ENCODE measurements around the gene KCNJ4.

The KCNJ4 gene

DNA sequence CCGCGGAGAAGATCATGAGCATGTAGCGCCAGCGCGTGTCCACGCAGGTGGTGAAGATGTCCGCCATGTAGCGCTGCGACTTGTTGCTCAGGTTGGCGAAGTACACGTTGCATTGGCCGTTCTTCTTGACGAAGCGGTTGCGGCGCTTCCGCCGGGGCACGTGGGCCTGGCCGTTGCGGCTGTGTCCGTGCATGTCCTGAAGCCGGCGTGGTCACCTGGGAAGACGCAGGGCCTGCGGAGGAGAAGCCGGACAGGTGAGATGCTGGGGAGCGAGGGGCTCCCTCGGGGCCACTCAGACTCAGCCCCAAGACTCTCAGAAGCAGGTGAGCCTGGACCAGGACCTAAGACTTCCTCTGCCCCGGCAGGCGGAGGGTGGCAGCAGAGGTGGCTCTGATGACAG lies 27.1 kb downstream of the KCNJ4 start:
- H3K4me1 ChIP-seq (ENCODE audit: control insufficient read depth, insufficient read depth, low read depth, low read length) = peaks cover 18% of the 10 kb centered on the region
- no peak overlapping the region for H2BK15ac ChIP-seq (ENCODE audit: low read depth, poor library complexity, severe bottlenecking)

DNA sequence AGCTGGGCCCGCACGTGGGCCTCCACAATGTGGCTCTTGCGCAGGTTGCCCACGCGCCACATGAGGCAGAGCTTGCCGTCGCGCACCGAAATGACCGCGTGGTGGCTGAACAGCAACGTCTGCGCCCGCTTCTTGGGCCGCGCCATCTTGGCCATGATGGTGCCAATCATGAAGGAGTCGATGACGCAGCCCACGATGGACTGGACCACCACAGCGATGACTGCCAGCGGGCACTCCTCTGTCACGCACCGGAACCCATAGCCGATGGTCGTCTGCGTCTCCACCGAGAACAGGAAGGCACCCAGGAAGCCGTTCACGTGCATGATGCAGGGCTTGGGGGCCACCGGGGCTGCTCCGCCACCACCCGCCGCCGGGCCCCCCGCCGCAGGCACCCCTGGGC lies 27.5 kb downstream of the KCNJ4 start:
- no peak overlapping the region for H2AK5ac ChIP-seq (ENCODE audit: low read length, severe bottlenecking)
- no peak overlapping the region for H3K23ac ChIP-seq (ENCODE audit: low read length in 2 of 2)
- no peak overlapping the region for H2BK5ac ChIP-seq (ENCODE audit: low read depth, low read length, poor library complexity, severe bottlenecking)
- H2BK120ac ChIP-seq (ENCODE audit: low read depth, low read length) = no peak overlapping the region
- no peak overlapping the region for H4K8ac ChIP-seq (ENCODE audit: low read length)
- WGBS = 96% methylated on average over 36 of the region's 36 CpGs
- no peak overlapping the region for H3K4ac ChIP-seq (ENCODE audit: low read depth in 1 of 2, low read length in 2 of 2)
- H3K27ac ChIP-seq (ENCODE audit: low read length, poor library complexity, severe bottlenecking) = no peak overlapping the region
- no peak overlapping the region for H2BK15ac ChIP-seq (ENCODE audit: low read depth, poor library complexity, severe bottlenecking)
- peaks cover 21% of the 10 kb centered on the region for H3K4me1 ChIP-seq (ENCODE audit: control insufficient read depth, insufficient read depth, low read depth, low read length)
- no peak overlapping the region for H3K14ac ChIP-seq (ENCODE audit: low read length in 2 of 2)
- no peaks in the 10 kb centered on the region for H3K79me1 ChIP-seq (replicated peaks; ENCODE audit: low read length, poor library complexity, severe bottlenecking)
- no peak overlapping the region for H4K91ac ChIP-seq (ENCODE audit: low read length)
- no peak overlapping the region for H3K9ac ChIP-seq (ENCODE audit: low read length)
- H3K36me3 ChIP-seq (ENCODE audit: control insufficient read depth in 1 of 2, insufficient read depth in 2 of 2, low read depth in 1 of 2, low read length in 2 of 2) = no peaks in the 10 kb centered on the region
- H3K4me3 ChIP-seq (ENCODE audit: insufficient read depth in 1 of 2, low read depth in 1 of 2, low read length in 2 of 2) = no peak overlapping the region
- no peaks in the 10 kb centered on the region for H3K9me3 ChIP-seq (ENCODE audit: control insufficient read depth, low read length)
- H3K4me2 ChIP-seq (ENCODE audit: low read length, poor library complexity, severe bottlenecking) = no peak overlapping the region
- no peak overlapping the region for H3K18ac ChIP-seq (ENCODE audit: low read depth in 1 of 2, low read length in 2 of 2)
- H2AFZ ChIP-seq (ENCODE audit: low read depth, low read length) = no peak overlapping the region
- H3K27me3 ChIP-seq (ENCODE audit: control insufficient read depth in 1 of 2, insufficient read depth in 1 of 2, low read length in 2 of 2) = peaks cover 0 to 21% of the 10 kb centered on the region in 2 experiments
- DNase-seq = no peak
- H2BK12ac ChIP-seq (ENCODE audit: low read length in 2 of 2) = no peak overlapping the region

More for the DNA sequence above, 27.1 kb downstream of the KCNJ4 start:
- Histone ChIP-seq H2BK5ac (ENCODE audit: low read depth, low read length, poor library complexity, severe bottlenecking) (no peak overlapping the region), H3K4ac (ENCODE audit: low read depth in 1 of 2, low read length in 2 of 2) (no peak overlapping the region), H4K91ac (ENCODE audit: low read length) (no peak overlapping the region), H2BK12ac (ENCODE audit: low read length in 2 of 2) (no peak overlapping the region), H3K18ac (ENCODE audit: low read depth in 1 of 2, low read length in 2 of 2) (no peak overlapping the region), H3K9me3 (ENCODE audit: control insufficient read depth, low read length) (no peaks in the 10 kb centered on the region), H2AK5ac (ENCODE audit: low read length, severe bottlenecking) (no peak overlapping the region), H3K4me3 (ENCODE audit: insufficient read depth in 1 of 2, low read depth in 1 of 2, low read length in 2 of 2) (no peak overlapping the region), H3K14ac (ENCODE audit: low read length in 2 of 2) (no peak overlapping the region), H3K27ac (ENCODE audit: low read length, poor library complexity, severe bottlenecking) (no peak overlapping the region), H3K27me3 (ENCODE audit: control insufficient read depth in 1 of 2, insufficient read depth in 1 of 2, low read length in 2 of 2) (peaks cover 0 to 21% of the 10 kb centered on the region in 2 experiments), H2BK120ac (ENCODE audit: low read depth, low read length) (no peak overlapping the region), H3K4me2 (ENCODE audit: low read length, poor library complexity, severe bottlenecking) (no peak overlapping the region), H2AFZ (ENCODE audit: low read depth, low read length) (no peak overlapping the region), H3K23ac (ENCODE audit: low read length in 2 of 2) (no peak overlapping the region), H3K79me1 (replicated peaks; ENCODE audit: low read length, poor library complexity, severe bottlenecking) (no peaks in the 10 kb centered on the region), H4K8ac (ENCODE audit: low read length) (no peak overlapping the region), H3K36me3 (ENCODE audit: control insufficient read depth in 1 of 2, insufficient read depth in 2 of 2, low read depth in 1 of 2, low read length in 2 of 2) (no peaks in the 10 kb centered on the region), H3K9ac (ENCODE audit: low read length) (no peak overlapping the region)
- WGBS = 97% methylated on average over 31 of the region's 31 CpGs
- no peak for DNase-seq

DNA sequence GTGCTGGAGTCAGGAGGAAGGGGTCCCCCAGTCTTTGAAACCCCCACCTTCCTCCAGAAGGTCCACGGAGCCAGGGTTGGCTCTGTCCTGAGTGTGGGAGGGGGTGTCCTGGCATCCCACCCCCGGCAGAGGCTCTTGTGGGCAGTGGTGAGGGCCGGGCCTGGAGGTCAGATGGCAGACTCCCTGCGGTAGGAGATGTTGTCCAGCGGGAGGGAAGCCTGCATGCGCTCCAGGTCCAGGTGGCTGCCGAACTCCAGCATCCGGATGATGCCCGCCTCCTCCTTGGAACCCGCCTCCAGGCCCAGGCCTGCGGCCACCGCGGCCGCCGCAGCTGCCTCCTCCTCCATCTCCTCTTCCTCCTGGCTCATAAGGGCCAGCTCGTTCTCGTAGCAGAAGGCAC lies 28.4 kb downstream of the KCNJ4 start:
- Histone ChIP-seq H2AFZ (ENCODE audit: low read depth, low read length) (no peak overlapping the region), H3K14ac (ENCODE audit: low read length in 2 of 2) (no peak overlapping the region), H2BK12ac (ENCODE audit: low read length in 2 of 2) (no peak overlapping the region), H2AK5ac (ENCODE audit: low read length, severe bottlenecking) (no peak overlapping the region), H3K4me1 (ENCODE audit: control insufficient read depth, insufficient read depth, low read depth, low read length) (peaks cover 18% of the 10 kb centered on the region), H3K4me2 (ENCODE audit: low read length, poor library complexity, severe bottlenecking) (no peak overlapping the region), H3K9ac (ENCODE audit: low read length) (no peak overlapping the region), H3K4me3 (ENCODE audit: insufficient read depth in 1 of 2, low read depth in 1 of 2, low read length in 2 of 2) (no peak overlapping the region), H2BK120ac (ENCODE audit: low read depth, low read length) (no peak overlapping the region), H2BK5ac (ENCODE audit: low read depth, low read length, poor library complexity, severe bottlenecking) (no peak overlapping the region), H3K4ac (ENCODE audit: low read depth in 1 of 2, low read length in 2 of 2) (no peak overlapping the region), H3K36me3 (ENCODE audit: control insufficient read depth in 1 of 2, insufficient read depth in 2 of 2, low read depth in 1 of 2, low read length in 2 of 2) (no peaks in the 10 kb centered on the region), H3K18ac (ENCODE audit: low read depth in 1 of 2, low read length in 2 of 2) (no peak overlapping the region), H3K27me3 (ENCODE audit: control insufficient read depth in 1 of 2, insufficient read depth in 1 of 2, low read length in 2 of 2) (peaks cover 0 to 21% of the 10 kb centered on the region in 2 experiments), H3K9me3 (ENCODE audit: control insufficient read depth, low read length) (no peaks in the 10 kb centered on the region), H2BK15ac (ENCODE audit: low read depth, poor library complexity, severe bottlenecking) (no peak overlapping the region), H3K79me1 (replicated peaks; ENCODE audit: low read length, poor library complexity, severe bottlenecking) (no peaks in the 10 kb centered on the region), H4K91ac (ENCODE audit: low read length) (no peak overlapping the region), H3K23ac (ENCODE audit: low read length in 2 of 2) (no peak overlapping the region), H3K27ac (ENCODE audit: low read length, poor library complexity, severe bottlenecking) (no peak overlapping the region), H4K8ac (ENCODE audit: low read length) (no peak overlapping the region)
- 95% methylated on average over 17 of the region's 17 CpGs for WGBS
- no peak for DNase-seq

DNA sequence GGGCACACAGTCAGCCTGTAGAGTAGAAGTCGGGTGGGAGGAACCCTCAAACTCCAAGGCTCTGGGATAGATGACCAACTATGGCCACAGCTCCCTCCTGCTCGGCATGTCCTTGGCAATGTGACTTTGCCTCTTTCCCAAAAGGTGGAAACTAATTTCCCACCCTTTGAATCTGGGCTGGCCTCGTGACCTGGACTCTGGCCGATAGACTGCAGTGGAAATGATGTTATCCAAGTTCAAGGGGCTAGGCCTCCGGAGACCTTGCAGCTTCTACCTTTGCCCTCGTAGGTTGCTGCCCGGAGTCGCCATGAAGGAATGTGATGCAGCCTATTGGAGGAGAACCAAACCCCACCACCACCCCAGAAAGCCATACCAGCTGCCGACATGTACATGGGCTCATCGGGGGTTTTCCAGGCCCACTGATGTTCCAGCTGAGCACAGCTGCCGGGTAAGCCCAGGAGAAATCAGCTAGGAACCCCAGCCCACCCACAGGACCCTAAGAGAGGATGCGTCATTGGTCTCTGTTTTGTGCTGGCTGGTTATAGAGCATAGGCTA lies 30.4 kb downstream of the KCNJ4 start:
- Histone ChIP-seq H3K9ac (ENCODE audit: low read length) (no peak overlapping the region), H4K91ac (ENCODE audit: low read length) (no peak overlapping the region), H2BK120ac (ENCODE audit: low read depth, low read length) (no peak overlapping the region), H3K79me1 (replicated peaks; ENCODE audit: low read length, poor library complexity, severe bottlenecking) (no peaks in the 10 kb centered on the region), H3K4me2 (ENCODE audit: low read length, poor library complexity, severe bottlenecking) (no peak overlapping the region), H3K4ac (ENCODE audit: low read depth in 1 of 2, low read length in 2 of 2) (no peak overlapping the region), H2BK15ac (ENCODE audit: low read depth, poor library complexity, severe bottlenecking) (no peak overlapping the region), H2BK5ac (ENCODE audit: low read depth, low read length, poor library complexity, severe bottlenecking) (no peak overlapping the region), H3K36me3 (ENCODE audit: control insufficient read depth in 1 of 2, insufficient read depth in 2 of 2, low read depth in 1 of 2, low read length in 2 of 2) (no peaks in the 10 kb centered on the region), H3K27ac (ENCODE audit: low read length, poor library complexity, severe bottlenecking) (no peak overlapping the region), H2AFZ (ENCODE audit: low read depth, low read length) (no peak overlapping the region), H3K4me3 (ENCODE audit: insufficient read depth in 1 of 2, low read depth in 1 of 2, low read length in 2 of 2) (no peak overlapping the region), H3K18ac (ENCODE audit: low read depth in 1 of 2, low read length in 2 of 2) (no peak overlapping the region), H3K27me3 (ENCODE audit: control insufficient read depth in 1 of 2, insufficient read depth in 1 of 2, low read length in 2 of 2) (peaks cover 0 to 22% of the 10 kb centered on the region in 2 experiments), H3K9me3 (ENCODE audit: control insufficient read depth, low read length) (no peaks in the 10 kb centered on the region), H2BK12ac (ENCODE audit: low read length in 2 of 2) (no peak overlapping the region), H4K8ac (ENCODE audit: low read length) (no peak overlapping the region), H3K14ac (ENCODE audit: low read length in 2 of 2) (no peak overlapping the region), H3K4me1 (ENCODE audit: control insufficient read depth, insufficient read depth, low read depth, low read length) (peaks cover 18% of the 10 kb centered on the region), H2AK5ac (ENCODE audit: low read length, severe bottlenecking) (no peak overlapping the region), H3K23ac (ENCODE audit: low read length in 2 of 2) (no peak overlapping the region)
- 88% methylated on average over 12 of the region's 12 CpGs for WGBS
- no peak for DNase-seq
